CD1c-positive myeloid dendritic cell (primary cell): ENCODE measurements around the gene SKAP1.

Source experiments
- DNase-seq: peaks from one replicate; pipeline ENCODE4 v3.0.0-alpha.2; 2016; ENCODE audit errors: extremely low spot score

Gene SKAP1

DNA sequence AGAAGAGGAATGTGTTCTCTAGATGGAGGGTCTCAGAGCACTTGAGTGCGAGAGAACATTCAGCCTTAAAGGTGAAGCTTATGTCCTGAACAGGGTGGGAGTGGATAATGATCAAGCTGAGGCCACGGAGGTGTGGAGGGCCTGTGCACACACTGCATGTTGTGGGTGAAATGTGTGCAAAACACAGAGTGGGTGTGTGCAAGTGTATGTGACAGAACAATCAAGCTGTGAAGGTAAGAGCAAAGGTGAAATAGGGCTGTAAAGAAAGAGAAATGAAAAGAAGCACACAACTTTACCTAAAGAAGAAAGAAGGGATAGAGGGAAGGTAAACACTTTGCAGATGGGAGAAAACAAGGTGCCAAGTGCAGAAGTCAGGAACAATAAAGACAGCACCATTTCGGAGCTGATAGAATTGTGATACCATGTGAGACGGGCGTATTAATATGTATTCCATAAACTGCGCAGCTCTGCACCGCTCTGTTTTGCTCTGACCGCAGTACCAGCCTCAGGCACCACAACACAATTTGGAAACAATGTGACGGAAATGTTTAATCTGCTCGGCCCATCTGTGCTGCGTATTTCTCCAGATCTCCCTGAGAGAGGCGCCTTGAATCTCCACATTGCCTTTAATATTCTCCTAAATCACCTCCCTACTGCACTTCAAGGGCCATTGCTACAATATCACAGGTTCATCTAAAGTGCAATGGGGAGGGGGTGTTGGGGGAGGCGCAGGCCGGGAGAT is 281.8 kb downstream of the SKAP1 start:
- no peak for DNase-seq

GRCh38 chr17:48144976-48145798 is 284.8 kb downstream of the SKAP1 start:
- DNase-seq = no peak

DNA sequence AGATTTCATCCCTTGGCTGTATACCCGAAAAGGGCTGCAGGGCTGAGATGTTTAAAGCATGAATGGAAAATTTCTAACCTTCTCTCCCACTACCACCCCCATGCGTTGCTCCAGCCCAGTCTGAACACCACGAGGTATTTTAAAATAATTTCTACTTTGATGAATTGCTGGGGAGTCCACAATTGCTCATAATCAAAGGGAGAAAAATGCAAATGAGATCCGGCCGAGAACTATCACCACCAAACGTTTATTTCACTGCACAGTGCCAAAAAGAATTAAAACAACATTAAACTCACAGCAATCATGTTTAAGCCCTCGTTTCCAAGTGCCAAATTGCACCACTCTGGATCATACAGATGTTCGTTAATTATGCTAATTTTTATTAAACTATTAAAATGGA is 285.8 kb downstream of the SKAP1 start:
- DNase-seq = no peak

DNA sequence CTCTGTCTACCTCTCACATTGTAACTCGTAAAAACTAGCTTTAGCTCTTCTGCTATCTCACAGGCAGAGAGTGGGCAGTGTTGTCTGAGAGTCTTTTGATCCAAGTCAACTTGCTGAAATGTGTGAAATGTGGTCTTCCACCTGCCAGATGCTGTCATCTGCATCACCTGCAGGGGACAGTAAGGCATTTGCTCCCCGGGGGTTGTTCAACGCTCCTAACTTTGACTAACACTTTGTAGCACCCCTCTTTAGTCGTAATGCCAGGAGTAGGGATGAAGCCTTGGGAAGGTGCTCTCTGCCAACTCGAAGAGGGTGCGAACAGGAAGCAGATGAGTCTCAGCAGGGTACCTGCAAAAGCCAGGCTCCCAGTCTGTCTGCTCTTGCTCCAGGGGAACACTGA is 286.4 kb downstream of the SKAP1 start:
- DNase-seq = no peak

DNA sequence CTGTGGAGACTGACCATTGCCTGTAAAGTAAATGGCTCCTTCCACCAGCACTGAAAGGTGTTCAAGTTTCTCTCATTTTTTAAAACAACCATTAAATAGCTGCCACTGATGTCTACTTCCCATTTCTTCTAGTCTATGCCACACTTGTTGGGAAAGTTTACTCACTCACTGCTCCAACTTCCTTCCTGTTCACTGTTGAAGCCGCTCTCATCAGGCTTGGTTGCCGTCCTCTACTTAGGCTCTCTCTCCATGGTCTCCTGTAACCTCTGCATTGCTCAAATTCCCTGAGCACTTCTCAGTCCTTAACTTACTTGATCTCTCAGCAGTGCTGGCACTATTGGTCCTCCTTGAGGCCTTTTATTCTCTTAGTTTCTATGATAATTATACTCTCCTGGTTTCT is 290.1 kb downstream of the SKAP1 start:
- peak; percentile 36 for DNase-seq

- DNase-seq = no peak
Measured at GRCh38 chr17:48137656-48138055, 292.4 kb downstream of the SKAP1 start.

DNA sequence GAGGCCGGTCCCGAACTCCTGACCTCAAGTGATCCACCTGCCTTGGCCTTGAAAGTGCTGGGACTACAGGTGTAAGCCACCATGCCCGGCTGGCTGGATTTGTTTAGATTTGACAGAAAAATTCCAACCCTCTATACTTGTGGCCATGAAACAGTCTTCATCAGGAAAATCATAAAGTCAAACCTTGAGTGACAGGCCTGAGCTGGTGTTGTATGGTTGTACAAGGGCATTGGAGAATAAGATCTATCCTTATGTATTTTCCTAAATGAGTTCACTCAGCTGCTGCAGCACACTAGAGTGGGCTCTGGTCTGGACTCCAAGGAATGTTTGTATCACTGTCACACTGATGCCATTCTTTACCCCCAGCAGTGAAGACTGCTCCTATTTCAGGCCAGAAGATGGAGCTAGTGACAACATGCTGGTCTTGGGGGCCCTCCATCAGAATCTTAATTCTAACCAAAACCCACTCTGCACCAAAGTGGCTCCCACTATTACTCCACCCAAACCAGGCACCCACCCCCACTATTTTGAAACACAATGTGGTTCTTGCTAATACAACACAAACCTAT is 295.0 kb downstream of the SKAP1 start:
- no peak for DNase-seq

- no peak for DNase-seq
Measured at GRCh38 chr17:48132385-48132784, 297.6 kb downstream of the SKAP1 start.

GRCh38 chr17:48131216-48131824 is 298.7 kb downstream of the SKAP1 start:
- peak; percentile 72 for DNase-seq

DNA sequence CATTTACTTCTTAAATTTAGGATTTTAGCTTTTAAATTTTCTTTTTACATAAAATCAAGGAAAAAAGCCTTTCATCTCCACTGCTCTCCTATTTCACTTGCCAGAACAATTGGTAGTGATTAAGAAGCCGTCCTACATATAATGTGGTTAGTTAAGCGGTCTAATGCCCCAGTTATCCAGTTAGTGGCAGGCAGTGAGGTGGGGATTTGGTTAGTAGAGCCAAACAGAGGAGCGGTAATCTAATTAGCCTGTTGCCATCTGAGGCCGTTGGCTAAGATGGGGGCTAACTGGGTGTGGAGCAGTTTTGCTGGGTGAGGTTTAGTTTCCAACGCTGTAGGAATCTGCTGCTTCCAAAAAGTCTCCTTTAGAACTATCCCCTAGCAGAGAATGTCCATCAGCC is 300.0 kb downstream of the SKAP1 start:
- no peak for DNase-seq

- DNase-seq = no peak
Measured at GRCh38 chr17:48128400-48128799, 301.6 kb downstream of the SKAP1 start.

DNA sequence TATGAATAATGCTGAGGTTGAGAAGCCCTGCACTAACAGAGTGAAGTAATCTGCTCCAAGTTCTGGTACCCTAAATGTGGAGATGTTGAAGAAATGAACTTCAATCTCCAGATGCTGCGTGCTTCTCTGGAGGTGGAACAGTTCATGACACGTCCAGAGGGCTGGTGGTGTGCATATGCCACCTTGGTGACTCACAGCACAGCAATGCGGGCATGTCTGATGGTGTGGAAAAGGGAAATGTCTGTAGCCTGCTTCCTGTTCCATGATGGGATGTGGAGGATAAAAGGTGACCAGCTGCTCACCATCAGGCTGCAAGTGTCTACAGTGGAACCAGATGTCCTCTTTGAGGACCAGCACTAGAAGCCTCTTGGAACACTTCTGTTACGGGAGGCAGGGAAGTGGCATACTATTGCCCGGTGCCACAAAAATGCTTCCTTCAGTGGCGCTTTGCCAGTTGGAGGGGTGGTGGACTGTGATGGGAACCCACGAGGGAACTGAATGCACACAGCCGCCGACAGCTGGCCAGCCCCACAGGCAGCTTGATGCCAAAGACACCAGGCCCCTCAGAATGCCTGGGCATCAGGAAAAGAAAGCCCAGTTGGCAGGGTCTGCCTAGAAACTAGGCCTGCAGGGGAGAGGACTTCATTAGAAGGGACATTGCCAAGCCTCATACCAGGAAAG is 302.5 kb downstream of the SKAP1 start:
- no peak for DNase-seq

DNA sequence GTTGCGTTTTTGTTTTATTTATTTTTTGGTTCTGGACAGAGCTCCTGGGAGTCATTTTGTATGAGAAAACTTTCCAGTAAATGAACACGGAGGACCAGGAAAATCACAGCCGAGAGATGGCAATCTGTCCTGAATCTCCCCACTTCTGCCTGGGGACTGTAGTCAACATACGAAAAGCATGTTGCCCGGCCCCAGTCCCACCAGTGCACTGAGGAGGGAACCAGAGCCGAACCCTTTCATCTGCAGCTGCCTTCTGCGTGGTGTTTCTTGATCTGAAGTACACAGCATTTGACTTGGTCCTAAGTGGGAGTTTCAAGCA is 303.5 kb downstream of the SKAP1 start:
- no peak for DNase-seq

- no peak for DNase-seq
Measured at GRCh38 chr17:48125829-48126531, 304.0 kb downstream of the SKAP1 start.

DNA sequence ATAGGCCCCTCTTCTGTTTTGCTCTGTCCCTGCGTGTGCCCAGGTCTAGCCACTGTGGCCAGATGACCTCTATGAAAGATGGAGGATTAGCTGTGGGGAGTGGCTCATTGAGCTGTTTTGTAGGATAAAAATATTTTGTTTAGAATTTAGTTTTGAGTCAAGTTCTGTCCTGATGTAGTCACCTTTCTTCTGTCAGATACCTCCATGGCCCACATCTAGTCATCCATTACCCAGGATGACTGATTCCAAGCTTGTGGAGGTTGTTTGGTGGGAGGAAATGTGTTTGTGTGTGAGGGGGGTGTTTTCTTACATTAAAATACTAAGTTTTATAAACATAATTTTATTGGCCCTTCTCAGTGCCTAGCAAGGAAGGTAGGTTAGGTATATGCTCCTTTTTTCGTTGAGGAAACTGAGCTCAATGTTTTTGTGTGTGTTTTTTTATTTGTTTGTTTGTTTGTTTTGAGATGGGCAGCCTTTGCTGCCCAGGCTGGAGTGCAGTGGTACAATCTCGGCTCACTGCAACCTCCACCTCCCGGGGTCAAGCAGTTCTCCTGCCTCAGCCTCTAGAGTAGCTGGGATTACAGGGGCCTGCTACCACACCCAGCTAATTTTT is 306.1 kb downstream of the SKAP1 start:
- no peak for DNase-seq

DNA sequence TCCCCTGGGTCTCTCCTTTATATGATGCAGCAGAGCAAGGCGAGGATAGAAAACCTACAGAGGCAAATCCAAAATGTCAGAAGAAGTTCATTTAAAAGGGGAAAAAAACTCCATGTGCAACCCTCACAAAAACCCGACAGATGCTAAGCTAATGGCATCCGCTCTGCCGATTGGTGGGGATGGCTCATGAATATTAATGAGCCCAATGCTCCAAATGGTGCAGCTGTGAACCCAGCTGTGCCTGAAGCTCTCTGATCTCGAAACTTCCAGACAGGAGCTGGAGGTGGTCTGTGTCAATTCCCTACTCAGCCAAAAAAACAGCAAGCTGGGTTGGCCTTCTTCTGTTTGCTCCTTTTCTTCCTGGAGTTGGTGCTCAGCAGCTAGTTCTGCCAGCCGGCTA is 306.9 kb downstream of the SKAP1 start:
- DNase-seq = no peak

- no peak for DNase-seq
Measured at GRCh38 chr17:48122665-48123045, 307.4 kb downstream of the SKAP1 start.

DNA sequence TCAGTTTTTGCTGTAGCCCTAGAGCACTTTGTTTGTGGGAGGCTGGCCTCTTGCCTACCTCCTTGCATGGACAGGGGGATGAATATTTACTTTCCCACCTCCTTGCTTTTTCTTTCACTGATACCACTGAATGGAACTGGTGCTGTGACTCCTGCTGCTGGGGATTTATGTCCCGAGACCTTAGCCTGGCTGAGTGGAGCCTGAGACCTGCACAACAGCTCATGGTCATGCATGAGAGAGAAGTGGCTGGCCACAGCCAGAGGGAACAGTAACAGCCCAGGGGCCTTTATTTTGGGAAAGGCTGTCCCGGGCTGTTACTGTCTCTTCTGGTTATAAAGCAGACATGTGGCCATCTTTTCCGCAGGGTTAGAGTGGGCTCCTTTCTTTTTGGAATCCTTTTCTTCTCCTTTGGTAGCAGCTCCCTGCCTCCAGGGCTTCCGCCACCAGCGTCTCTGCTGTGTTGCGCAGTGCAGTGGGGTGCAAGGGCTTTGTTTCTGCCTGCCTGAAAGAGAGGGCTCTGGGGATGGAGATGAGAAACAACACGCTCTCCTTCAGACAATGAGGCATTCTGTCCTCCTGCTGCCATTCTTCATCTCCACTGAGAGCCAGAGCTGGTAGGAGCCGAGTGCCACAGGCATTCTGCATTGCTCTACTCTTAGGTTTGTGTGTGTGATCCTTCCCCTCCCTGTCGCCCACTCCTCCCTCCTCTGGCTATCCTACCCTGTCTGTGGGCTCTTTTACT is 307.9 kb downstream of the SKAP1 start:
- DNase-seq = no peak

DNA sequence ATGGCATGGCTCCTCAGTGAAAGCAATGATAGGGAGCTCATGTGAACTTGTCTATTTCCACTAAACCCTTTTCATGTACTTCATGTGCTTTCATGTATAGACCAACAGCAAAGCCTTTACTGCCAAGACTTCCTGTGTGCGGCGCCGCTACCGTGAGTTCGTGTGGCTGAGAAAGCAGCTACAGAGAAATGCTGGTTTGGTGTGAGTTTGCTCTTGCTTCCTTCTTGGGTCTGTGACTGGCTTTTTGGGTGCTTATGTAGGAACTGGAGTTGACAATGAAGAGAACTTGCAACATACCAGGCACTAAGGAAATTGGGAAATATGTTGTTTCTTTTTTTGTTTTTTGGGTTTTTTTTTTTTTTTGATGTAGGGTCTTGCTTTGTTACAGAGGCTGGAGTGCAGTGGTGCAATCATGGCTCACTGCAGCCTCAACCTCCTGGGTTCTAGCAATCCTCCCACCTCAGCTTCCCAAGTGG is 316.8 kb downstream of the SKAP1 start:
- peak; percentile 65 for DNase-seq

- DNase-seq = no peak
Measured at GRCh38 chr17:48111937-48112241, 318.1 kb downstream of the SKAP1 start.
